PC-3 (cell line): ENCODE data around the gene MAPK7.

Experiments
- EZH2phosphoT487 ChIP-seq: fragments of 300-600 bp; sonication (generic); IDR thresholded peaks from 2 replicates; pipeline ENCODE4 v1.6.1; 2018; ENCODE audit warnings: mild to moderate bottlenecking, antibody characterized with exemption, low read length, borderline replicate concordance
- TF ChIP-seq, protein P1 (sequence below): fragments of 300-600 bp; sonication (generic); conservative IDR thresholded peaks from 2 replicates; pipeline ENCODE4 v1.5.1; 2017; ENCODE audit warnings: antibody characterized with exemption, low read depth, mild to moderate bottlenecking, low read length

DNA sequence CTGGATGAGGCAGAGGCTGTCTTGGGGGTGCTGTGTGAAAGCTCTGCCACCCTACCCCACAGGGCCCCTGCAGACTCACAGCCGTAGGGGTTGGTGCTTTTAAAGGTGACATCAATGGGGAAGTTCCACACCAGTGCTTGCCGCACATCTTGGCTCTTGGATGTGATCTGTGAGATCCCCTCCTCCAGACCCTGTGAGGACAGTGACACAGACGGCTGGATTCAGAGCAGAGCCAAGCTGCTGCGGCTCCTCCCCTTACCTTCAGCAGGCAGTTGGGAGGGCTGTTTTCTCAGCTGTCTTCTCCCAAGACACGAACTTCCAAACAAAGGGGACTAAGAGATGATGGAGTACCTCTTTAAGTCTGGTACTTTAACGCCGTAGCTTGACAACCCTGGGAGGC, 20.5 kb upstream of the MAPK7 start:
- TF ChIP-seq EZH2phosphoT487: no peak
- TF ChIP-seq, protein P1, sequence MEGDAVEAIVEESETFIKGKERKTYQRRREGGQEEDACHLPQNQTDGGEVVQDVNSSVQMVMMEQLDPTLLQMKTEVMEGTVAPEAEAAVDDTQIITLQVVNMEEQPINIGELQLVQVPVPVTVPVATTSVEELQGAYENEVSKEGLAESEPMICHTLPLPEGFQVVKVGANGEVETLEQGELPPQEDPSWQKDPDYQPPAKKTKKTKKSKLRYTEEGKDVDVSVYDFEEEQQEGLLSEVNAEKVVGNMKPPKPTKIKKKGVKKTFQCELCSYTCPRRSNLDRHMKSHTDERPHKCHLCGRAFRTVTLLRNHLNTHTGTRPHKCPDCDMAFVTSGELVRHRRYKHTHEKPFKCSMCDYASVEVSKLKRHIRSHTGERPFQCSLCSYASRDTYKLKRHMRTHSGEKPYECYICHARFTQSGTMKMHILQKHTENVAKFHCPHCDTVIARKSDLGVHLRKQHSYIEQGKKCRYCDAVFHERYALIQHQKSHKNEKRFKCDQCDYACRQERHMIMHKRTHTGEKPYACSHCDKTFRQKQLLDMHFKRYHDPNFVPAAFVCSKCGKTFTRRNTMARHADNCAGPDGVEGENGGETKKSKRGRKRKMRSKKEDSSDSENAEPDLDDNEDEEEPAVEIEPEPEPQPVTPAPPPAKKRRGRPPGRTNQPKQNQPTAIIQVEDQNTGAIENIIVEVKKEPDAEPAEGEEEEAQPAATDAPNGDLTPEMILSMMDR: no peak
